Inferior parietal cortex (tissue), 1 donor: ENCODE results near the gene MRC2.

Experiments used
- DNase-seq: peaks from one replicate; pipeline ENCODE4 v3.0.0-alpha.2; 2016; ENCODE audit errors: extremely low spot score

Gene MRC2

DNA sequence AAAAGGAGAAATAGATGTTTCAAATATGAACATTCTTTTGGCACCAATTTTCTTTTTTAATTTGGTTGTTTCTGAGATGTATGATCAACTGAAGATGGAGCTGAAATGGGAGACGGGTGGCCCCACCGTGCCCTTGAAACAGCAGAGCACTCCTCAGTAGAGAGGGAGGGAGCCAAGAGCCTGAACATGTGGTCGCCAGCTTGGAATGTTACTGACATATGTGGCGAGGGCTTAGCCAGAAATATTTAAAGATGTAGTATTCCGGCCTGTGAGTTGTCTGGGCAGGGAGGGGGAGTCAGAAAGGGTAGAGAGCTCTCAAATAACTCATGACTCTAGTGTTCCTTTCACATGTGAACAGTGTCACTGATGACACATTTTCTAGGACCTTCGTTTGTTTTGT lies 13.3 kb upstream of the MRC2 start:
- no peak for DNase-seq

DNA sequence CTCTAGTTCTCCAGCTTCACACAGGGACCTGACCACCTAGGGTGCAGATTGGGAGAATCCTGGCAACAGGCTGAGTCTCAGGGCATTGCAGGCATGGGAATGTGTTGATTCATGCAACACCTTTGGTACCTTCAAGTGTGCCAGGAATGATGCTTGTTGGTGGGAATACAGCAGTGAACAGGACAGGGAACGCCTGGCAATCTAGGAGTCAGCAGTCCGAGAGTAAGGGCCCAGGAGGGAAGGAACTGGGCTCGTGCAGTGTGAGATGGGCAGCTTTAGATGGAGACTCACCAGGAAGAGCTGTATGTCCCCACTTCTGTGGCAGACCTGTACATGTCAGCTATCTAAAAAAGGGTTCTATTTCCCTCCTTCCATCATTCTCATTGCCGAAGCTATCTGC lies 12.0 kb upstream of the MRC2 start:
- no peak for DNase-seq

DNA sequence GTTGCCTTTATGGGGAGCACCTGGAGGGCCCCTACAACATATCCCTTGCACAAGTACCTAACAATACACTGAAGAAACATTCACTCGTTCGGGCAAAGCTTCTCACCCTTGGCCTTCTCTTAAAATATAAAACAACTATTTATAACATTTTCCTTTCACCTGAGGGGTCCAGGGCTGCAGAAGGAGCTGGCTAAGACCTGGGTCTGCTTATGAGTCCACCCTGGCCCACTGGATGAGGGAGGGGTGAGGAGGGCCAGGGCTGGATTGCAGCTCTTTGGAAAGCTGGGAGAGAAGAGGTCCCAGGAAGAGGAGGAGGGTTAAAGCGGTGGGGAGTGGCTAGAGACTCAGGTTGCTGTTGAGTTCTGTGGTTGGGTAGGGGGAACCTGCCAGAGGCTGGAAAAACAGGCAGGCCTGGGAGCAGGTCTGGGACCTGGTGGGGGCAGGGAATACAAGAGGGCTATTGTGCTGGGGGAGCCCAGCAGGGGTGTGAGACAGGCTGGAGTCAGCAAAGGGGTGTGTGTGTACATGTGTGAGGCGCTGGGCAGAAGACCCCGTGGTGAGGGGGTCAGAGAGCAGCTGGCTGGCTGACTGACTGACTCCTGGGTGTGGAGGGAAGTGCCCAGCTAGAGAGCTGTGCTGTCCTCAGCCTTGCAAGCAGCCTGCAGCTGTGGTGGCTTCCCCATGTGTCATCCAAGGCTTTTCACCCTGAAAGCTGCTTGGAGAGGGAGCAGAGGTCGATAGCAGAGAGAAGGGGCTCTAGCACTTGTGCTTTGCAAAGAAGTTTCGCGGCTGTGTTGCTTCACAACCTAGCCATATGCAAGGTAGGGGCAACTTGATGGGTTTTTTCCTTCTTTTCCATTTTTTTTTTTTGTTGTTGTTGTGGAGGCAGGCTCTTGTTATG lies 10.2 kb upstream of the MRC2 start:
- no peak for DNase-seq

DNA sequence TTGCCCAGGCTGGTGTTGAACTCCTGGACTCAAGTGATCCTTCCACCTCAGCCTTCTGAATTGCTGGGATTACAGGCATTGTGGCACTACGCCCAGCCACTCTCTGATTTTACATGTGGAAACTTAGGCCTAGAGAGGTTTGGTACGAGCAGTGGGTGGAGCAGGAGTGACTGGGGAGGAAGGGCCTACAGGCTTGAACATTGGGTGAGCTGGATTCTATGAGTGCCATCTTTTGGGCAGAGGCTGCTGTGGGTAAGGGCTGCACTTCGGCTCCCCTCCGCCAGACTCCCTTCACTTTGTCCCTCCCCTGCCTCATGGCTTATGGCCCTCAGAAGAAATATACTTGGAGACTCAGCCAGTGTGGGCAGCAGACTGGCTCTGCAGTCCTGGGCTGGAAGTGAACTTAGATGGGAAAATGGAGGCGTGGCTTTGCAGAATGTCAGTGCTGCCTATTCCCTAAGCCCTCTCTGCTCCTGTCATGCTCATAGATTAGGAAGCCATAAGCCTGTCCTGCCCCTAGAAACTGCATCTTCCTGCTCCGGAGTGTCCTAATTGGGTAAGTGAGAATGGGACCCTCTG lies 9.5 kb upstream of the MRC2 start:
- DNase-seq = no peak

DNA sequence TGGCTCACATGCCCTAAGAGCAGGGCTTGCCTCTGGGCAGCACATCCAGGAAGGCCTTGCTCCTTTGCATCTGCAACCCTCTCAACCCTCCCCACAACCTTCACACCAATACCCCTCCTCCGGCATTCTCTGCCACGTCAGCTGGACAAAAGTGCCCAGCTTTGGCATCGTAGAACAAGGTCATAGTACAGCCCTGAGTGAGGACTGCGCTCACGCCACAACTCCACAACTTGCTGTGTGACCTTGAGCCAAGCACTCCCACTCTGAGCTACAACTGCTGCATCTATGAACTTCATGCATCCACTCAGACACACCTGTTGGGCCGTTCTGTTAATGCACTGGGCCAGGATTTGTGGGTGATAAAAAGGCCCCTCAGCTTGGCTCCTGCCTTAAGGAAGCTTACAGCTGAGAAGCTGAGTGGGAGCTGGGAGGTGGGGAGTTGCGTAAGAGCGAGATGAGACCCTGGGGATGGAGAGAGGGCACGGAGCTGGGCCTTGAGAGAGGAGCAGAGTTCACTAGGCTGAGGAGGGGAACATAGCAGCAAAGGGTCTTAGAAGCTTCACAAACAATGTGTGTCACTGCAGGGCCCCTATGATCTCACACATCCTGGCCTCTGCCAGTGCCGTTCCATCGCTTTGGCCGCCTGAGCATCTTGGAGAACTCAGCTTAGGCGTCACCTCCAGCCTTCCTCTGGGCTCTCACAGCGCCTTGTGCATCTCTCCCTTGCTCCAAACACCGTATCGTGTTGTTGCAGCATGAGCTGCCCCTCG lies 8.6 kb upstream of the MRC2 start:
- DNase-seq = no peak

DNA sequence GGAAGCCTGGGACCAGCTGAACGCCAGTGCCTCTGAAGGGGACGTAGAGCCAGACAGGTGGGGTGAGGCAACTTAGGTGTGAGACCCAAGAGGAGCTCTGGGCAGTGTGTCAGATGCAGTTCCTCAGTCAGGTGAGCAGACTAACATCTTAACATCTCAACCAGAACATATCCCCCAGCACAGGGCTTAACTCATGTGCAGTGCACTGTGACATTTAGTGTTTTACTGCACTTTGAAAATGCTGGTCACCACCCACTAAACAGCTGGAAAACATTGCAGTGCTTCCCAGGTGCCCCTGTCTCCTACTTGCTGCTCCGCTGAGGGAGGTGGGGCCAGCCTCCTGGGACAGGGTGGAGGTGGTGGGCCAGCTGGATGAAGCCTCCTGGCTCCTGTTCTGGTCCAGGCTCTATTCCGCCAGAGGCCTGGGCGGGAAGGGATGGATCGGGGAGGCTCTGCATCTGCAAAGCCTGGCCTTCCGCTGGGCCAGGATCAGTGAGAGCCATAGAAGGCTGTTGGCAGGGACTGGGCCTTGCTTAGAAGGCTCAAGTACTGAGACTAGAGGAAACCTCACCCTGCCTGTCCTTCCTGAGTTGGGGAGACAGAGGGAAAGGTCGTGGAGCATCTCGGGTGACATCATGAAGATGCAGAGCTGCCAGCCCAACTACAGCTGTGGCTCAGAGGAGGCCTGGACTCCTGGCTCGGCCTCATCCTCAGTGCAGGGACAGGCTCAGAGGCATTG lies 7.9 kb upstream of the MRC2 start:
- no peak for DNase-seq

DNA sequence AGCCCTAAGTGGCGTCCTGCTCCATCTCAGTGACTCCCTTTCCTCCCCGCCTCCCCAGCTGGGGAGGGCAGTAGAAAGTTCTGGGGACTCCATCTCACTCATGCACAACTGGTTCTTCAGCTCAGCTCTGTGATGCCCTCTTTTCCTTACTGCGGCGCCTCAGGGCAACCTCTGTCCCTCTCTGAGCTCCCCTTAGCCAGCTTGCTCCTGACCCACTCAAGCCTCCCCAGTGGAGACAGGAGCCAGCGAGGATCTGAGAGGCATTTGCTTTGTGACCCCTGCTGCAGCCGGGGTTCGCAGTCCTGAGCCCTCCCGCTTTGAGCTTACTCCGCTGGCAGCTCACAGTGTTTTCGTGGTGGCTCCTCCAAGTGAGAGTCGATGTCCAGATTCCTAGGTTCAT lies 6.2 kb upstream of the MRC2 start:
- no peak for DNase-seq

DNA sequence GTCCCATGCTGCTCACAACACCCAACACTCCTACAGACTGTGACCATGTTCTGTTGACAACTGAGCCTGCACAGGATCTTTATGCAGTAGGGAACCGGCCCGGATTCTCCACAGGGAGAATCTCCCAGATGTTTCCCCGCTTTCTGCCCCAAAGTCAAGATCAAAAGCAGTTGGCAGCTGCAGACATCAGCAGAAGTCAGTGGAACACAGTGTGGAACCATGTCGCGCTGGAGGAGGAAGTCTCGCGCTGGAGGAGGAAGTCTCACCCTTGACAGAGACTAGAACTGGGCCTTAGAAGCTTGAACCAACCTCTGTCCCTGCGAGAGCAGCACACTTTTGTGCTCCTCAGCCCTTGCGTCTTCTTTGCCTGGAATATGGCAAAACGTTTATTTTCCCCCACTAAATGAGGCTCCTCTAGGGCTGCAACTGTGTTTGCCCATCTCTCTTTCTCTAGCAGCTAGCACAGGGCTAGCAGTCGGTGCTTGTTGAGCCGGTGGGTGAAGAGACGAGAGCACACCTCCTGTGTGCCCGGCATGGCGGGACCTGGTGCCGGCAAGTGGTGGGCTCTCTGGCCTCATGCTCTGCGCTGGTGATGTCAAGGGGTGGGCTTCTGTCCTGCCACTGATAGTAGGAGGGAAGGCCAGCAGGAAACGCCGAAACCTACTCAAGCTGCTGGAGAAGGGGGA lies 2.1 kb upstream of the MRC2 start:
- DNase-seq = no peak

DNA sequence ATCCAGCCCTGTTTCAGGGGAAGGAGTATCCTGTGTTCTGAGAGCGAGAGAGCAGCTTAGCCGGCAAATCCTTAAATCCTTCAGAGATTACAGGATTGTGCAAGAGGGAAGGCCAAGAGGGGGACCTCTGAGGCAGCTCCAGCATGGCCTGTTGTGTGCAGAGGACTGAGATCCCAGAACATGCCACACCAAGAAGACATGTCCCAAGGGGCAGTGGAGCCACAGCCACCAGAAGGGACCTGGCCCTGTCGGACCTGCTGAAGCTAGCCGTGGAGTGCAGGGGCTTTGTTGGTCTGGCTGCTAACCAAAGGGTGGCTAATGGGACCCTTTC lies 1.6 kb upstream of the MRC2 start:
- no peak for DNase-seq

DNA sequence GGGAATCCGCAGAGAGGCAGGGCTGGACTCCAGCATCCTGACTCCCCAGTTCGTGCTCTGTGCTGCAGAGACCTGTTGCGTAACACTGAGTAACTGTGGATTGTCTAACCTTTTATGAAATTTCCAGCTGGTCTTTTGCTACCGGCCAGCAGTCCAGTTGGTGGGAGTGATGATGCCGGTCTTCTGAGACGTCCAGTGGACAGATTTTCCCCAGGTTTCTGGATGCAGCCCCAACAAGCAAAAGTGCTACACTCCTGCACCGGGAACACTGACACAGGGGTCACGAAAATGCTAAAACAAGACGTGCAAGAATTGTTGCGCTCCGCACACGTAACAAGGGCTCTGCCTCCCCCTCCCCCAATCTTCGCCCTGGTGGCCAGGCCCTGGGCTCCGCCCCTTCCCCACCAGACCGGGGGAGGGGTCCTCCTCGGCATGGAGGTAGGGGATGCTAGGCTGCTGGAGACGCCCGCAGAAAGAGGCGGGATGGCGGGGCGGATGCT lies 701 bp upstream of the MRC2 start:
- no peak for DNase-seq

DNA sequence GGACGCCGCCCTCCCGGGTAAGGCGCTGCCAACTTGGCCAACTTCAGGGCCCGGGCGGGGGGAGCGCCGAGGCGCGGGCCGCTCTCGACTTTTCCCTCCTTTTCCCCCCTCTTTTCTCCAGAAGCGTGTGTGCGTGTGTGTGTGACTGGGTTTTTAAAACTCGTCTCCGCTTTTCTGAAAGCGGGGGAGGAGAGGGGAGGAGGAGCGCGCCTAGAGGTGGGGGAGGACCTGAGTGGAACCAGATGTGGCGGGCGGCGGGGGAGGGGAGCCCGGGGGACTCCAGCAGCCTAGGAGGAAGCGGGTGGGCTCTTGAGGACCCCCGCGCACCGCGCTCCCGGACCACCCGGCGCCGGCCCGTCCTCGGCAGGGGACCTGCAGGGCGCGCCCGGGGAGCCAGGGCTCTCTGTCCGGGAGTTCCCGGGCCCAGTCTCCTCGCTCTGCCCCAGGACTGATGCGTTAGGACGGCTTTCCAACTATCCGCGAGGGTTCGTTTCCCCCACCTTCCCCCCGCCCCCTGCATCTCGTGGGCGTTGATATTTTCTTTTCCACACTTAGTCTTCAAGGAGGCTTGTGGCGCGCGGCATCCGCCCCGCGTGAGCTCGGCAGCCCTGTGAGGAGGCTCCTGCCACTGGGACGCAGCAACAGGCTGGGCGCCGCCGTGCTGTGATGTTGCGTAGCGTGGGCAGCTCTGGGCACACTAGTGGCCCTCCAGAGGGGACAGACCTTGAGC lies 599 bp downstream of the MRC2 start:
- DNase-seq = no peak

DNA sequence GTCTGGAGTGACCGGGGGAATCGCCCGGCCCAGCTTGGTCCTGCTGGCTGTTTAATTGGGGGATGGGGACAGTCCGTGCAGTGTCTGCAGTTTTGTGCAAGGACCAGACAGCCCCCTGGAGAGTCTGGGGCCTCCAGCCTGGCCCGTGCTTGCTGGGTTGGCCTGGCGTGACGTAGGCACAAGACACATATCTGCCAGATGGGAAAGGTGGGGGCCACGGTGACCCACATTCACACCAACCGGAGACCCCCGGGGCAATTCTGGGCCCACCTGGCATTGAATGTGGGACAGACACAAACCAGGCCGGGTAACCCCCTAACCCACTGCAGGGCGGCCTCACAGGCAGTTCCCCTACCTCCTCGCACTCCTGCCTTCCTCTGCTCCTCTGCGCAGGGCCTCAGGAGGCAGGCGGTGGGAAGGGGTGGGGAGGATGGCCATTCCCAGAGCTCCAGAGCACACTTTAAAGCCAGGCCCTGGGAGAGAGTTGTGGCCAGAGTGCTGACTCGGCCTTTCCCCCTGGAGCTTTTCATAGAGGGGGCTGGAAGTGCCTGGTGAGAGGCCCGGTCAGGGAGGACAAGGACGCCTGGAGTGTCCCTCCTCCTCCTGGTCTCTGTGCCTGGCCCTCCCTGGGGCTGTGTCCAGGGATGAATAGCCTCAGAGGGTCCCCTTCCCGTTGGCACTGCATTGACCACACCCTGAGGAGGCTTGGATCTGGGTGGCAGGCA lies 1.5 kb downstream of the MRC2 start:
- DNase-seq = no peak

DNA sequence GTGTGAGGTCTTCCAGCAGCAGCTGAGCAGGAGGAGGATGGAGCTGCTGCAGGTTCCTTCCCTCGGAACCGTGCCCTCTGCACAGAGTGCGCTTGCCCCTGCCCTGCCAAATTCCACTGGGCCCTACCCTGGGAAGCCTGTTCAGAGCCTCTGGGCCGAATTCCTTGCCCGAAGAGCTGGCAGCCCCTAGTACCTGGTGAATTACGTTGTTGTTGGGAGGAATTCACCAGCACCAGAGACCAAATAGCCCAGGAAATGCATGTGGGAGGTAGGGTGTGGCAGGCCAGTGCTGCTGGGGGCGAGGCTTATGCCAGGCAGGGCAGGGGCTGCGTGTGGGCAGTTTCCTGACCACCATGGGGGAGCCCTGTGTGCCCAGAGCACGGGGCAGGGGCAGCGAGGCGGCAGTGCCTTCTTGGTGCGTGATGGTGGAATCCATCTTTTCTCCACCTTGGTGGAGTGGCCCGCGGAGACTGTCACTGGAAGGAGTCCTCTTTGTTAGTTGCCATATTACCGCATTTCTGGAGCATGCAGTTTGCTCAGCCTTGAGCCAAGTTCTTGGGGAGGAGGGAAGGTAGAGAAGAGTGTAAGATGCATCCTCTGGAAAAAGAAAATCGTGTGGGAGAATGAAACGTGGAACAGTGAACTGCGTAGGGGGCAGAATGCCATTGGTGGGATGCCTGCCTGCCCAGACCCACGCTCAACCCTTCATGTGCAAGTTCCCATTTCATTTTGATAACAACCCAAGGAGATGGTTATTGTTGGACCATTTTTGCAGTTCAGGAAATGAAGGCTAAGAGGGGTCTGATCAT lies 2.3 kb downstream of the MRC2 start:
- DNase-seq = no peak

DNA sequence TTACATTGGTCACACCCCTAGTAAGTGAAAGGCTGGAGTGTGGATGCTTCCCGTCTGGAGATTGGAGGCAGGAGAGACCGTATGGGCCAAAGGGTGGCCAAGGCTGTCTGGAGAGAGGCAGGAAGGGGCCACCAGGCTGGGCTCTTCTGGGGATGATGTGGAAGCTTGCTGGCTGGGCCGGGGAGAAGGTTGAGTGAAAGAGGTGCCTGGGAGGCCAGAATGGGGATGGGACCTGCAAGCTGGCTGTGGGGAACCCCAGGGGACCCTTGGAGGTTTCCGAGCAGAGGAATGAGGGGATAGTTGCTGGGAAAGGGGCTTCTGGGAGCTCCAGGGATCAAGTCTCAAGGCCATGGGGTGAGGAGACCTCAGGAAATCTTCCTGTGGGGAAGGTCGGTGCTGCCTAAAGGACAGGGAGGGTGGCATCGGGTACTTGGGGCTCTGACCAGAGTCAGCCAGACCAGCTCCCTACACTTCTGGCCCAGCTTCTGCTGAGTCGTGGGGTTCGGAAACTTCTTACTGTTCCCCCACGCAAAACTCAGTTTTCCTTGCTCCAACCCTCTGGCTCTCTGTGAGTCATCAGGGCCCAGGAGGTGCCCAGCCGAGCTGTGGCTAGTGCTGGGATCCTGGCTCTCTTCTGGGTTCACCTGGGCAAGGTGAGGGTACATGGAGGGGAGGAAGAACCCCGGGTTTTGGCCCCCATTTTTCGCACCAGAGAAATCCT lies 3.1 kb downstream of the MRC2 start:
- no peak for DNase-seq

DNA sequence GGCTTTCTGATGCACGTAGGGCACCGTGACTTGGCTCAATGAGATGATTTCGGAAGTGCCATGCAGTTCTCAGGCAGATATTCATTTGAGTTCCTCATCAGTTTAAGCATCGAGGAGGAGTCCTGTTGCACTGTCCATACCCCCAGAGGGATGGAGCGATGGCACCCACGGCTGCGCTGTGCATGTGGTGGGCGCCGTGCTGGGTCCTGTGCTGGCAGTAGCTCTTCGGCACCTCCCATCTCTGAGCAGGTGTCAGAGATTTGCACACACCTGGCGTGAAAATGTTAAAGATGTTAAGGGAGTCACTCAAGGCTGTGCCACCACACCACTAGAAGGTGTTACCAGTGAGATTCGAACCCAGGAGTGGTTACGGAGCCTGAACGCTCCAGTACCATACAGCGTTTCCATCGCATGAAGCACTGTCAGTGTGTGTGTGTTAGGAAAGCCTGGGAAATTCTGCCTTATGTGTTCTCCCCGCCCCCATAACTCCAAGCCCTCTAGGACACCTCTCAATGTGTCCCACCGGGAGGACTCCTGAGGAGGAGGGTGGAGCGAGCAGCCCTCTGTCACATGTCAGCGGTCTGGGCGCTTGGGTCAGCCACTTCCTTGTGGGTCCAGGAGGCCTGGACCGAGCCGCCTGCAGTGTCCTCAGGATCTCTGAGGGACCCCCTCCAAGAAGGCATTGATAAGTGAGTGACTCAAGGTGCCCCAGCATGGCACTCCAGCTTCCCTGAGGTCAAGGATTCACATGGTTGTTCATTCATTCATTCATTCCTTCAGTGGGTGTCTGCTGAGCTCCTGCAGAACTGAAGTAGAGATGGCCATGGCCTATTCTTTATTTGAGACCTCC lies 3.8 kb downstream of the MRC2 start:
- no peak for DNase-seq

DNA sequence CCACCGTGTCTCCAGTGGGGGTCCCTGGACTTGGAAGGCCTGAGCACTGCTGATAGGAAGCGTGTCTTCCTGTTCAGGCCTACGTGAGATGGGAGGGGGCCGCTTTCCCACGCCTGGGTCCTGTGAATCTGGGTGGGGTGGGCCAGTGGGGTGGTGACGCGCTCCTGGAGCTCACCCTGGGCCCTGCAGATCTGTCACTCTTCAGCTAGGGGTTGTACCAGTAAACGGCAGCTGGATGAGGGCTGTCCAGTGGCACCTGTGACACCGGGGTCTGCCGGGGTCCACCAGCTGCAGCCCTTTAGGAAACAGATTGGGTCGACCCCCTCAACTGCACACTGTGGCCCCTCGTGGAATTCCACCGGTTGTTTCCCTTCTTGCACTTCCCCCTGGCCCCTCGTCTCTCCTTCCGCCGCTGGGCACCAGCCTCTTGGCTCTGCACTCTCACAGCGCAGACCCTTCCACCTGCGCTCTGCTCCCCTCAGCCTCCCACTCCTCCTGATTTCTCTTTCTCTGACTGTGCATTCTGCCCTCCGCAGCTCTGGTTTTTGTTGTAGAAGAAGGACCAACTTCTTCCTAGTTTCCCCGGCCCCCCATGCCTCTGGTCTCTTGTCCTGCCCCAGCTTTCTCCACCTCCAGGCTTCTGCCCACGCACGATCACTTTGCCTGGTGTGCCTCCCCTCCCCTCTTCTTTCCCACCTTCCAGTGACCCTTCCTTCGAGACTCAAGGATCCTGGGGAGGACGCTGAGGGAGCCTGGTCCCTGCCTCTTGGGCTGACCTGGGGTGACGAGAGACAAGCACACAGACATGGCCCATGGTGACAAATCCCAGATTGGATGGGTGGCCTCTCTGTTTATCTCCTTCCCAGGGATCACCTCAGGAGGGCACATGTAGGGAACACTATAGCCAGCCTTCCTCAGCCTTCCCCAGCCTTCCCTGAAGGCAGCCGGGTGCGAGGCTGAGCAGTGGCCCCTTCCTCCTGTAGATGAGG lies 4.8 kb downstream of the MRC2 start:
- DNase-seq = no peak
